ENCODE data around the gene TLR7. TPM values are rescaled to one million over a fixed set of nuclear protein-coding genes. Genes with fewer than 3 reads are reported as not detected.

Gene TLR7
- total and polyA plus RNA-seq, 10 donors = 2.5 to 9.2 (median 4.8) TPM

DNA sequence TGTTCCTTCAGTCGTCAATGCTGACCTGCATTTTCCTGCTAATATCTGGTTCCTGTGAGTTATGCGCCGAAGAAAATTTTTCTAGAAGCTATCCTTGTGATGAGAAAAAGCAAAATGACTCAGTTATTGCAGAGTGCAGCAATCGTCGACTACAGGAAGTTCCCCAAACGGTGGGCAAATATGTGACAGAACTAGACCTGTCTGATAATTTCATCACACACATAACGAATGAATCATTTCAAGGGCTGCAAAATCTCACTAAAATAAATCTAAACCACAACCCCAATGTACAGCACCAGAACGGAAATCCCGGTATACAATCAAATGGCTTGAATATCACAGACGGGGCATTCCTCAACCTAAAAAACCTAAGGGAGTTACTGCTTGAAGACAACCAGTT is 52.2 kb downstream of the TLR7 start:
- H3K27me3 ChIP-seq (replicated peaks in 1 of 7) = peaks cover 0 to 17% (median 4%) of the 10 kb centered on the region in 7 donors
- intact Hi-C loops (cut with DNase I; ENCODE audit: low total_unique reads) = no loop called here
- H3K4me1 ChIP-seq = no peaks in the 10 kb centered on the region
- H3K4me3 ChIP-seq = no peak overlapping the region
- no peak for TF ChIP-seq POLR2AphosphoS5 (IDR thresholded peaks at IDR 0.05)
- 43 to 78% (median 59%) methylated on average over 10 of the region's 10 CpGs for WGBS, 5 donors
- peak overlapping the region in 2 of 8 donors; percentile 38 to 48 for H3K27ac ChIP-seq
- no peaks in the 10 kb centered on the region for H3K36me3 ChIP-seq
- no peaks in the 10 kb centered on the region for H3K9me3 ChIP-seq
- no peak for DNase-seq

DNA sequence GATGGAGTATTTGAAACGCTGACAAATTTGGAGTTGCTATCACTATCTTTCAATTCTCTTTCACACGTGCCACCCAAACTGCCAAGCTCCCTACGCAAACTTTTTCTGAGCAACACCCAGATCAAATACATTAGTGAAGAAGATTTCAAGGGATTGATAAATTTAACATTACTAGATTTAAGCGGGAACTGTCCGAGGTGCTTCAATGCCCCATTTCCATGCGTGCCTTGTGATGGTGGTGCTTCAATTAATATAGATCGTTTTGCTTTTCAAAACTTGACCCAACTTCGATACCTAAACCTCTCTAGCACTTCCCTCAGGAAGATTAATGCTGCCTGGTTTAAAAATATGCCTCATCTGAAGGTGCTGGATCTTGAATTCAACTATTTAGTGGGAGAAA is 52.7 kb downstream of the TLR7 start:
- Histone ChIP-seq H3K36me3 (no peaks in the 10 kb centered on the region), H3K9me3 (no peaks in the 10 kb centered on the region), H3K27me3 (replicated peaks in 1 of 7) (peaks cover 0 to 17% (median 4%) of the 10 kb centered on the region in 7 donors), H3K4me1 (no peaks in the 10 kb centered on the region), H3K4me3 (no peak overlapping the region), H3K27ac (peak overlapping the region in 3 of 8 donors; percentile 4 to 48 (median 38))
- TF ChIP-seq POLR2AphosphoS5 (IDR thresholded peaks at IDR 0.05) (no peak), POLR2A (IDR thresholded peaks at IDR 0.05) (no peak)
- TF ChIP-seq, protein P1, sequence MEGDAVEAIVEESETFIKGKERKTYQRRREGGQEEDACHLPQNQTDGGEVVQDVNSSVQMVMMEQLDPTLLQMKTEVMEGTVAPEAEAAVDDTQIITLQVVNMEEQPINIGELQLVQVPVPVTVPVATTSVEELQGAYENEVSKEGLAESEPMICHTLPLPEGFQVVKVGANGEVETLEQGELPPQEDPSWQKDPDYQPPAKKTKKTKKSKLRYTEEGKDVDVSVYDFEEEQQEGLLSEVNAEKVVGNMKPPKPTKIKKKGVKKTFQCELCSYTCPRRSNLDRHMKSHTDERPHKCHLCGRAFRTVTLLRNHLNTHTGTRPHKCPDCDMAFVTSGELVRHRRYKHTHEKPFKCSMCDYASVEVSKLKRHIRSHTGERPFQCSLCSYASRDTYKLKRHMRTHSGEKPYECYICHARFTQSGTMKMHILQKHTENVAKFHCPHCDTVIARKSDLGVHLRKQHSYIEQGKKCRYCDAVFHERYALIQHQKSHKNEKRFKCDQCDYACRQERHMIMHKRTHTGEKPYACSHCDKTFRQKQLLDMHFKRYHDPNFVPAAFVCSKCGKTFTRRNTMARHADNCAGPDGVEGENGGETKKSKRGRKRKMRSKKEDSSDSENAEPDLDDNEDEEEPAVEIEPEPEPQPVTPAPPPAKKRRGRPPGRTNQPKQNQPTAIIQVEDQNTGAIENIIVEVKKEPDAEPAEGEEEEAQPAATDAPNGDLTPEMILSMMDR (IDR thresholded peaks at IDR 0.05 in 8 of 11, conservative IDR thresholded peaks at IDR 0.05 in 3 of 11) = no peak
- WGBS, 5 donors = 75 to 95% (median 80%) methylated on average over 8 of the region's 8 CpGs
- intact Hi-C loops (cut with DNase I; ENCODE audit: low total_unique reads) = no loop called here
- no peak for DNase-seq

DNA sequence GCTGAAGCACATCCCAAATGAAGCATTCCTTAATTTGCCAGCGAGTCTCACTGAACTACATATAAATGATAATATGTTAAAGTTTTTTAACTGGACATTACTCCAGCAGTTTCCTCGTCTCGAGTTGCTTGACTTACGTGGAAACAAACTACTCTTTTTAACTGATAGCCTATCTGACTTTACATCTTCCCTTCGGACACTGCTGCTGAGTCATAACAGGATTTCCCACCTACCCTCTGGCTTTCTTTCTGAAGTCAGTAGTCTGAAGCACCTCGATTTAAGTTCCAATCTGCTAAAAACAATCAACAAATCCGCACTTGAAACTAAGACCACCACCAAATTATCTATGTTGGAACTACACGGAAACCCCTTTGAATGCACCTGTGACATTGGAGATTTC is 54.1 kb downstream of the TLR7 start:
- H3K36me3 ChIP-seq = no peaks in the 10 kb centered on the region
- WGBS, 5 donors = 69 to 89% (median 77%) methylated on average over 8 of the region's 8 CpGs
- intact Hi-C loops (cut with DNase I; ENCODE audit: low total_unique reads) = no loop called here
- H3K27me3 ChIP-seq (replicated peaks in 1 of 7) = peaks cover 0 to 15% (median 2%) of the 10 kb centered on the region in 7 donors
- no peak overlapping the region for H3K4me3 ChIP-seq
- no peak for DNase-seq
- H3K4me1 ChIP-seq = no peaks in the 10 kb centered on the region
- H3K9me3 ChIP-seq = no peaks in the 10 kb centered on the region
- TF ChIP-seq, protein P1 (IDR thresholded peaks at IDR 0.05 in 8 of 11, conservative IDR thresholded peaks at IDR 0.05 in 3 of 11) = no peak
- TF ChIP-seq POLR2AphosphoS5 (IDR thresholded peaks at IDR 0.05) (no peak), POLR2A (IDR thresholded peaks at IDR 0.05) (no peak)
- no peak overlapping the region for H3K27ac ChIP-seq

DNA sequence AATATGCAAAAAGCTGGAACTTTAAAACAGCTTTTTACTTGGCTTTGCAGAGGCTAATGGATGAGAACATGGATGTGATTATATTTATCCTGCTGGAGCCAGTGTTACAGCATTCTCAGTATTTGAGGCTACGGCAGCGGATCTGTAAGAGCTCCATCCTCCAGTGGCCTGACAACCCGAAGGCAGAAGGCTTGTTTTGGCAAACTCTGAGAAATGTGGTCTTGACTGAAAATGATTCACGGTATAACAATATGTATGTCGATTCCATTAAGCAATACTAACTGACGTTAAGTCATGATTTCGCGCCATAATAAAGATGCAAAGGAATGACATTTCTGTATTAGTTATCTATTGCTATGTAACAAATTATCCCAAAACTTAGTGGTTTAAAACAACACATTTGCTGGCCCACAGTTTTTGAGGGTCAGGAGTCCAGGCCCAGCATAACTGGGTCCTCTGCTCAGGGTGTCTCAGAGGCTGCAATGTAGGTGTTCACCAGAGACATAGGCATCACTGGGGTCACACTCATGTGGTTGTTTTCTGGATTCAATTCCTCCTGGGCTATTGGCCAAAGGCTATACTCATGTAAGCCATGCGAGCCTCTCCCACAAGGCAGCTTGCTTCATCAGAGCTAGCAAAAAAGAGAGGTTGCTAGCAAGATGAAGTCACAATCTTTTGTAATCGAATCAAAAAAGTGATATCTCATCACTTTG is 55.2 kb downstream of the TLR7 start:
- 85 to 94% (median 93%) methylated on average over 10 of the region's 10 CpGs for WGBS, 5 donors
- Histone ChIP-seq H3K4me3 (no peak overlapping the region), H3K27me3 (replicated peaks in 1 of 7) (peaks cover 0 to 10% (median 0%) of the 10 kb centered on the region in 7 donors), H3K9me3 (no peaks in the 10 kb centered on the region), H3K4me1 (no peaks in the 10 kb centered on the region), H3K27ac (no peak overlapping the region), H3K36me3 (no peaks in the 10 kb centered on the region)
- no peak for DNase-seq
- TF ChIP-seq POLR2A (IDR thresholded peaks at IDR 0.05) (no peak), POLR2AphosphoS5 (IDR thresholded peaks at IDR 0.05) (no peak)
- TF ChIP-seq, protein P1 (IDR thresholded peaks at IDR 0.05 in 8 of 11, conservative IDR thresholded peaks at IDR 0.05 in 3 of 11) = no peak
- intact Hi-C loops (cut with DNase I; ENCODE audit: low total_unique reads) = no loop called here
